Left renal cortex interstitium (tissue), 4 donors: ENCODE measurements around the gene ADARB2. TPM values are rescaled to one million over a fixed set of nuclear protein-coding genes. Genes with fewer than 3 reads are reported as not detected.

ENCODE experiments used
- DNase-seq, 4 donors: peaks; one replicate each; pipeline ENCODE4 v3.0.0-alpha.2; 2013; ENCODE audit warnings: low read depth in 4 of 4, low spot score in 2 of 4, missing footprints in 1 of 4
- polyA plus RNA-seq, 4 donors: library from polyadenylated mRNA; unstranded; fragments of 120-200 nt; gene quantifications; one replicate each; pipeline ENCODE4 v1.2.1, GENCODE V29; 2013; ENCODE audit not compliant: insufficient read length in 4 of 4

Gene ADARB2
- polyA plus RNA-seq, 4 donors: 1.2 to 2.0 (median 1.3) TPM

- no peak for DNase-seq
Observed at GRCh38 chr10:1574719-1575118, 162.6 kb downstream of the ADARB2 start.

- DNase-seq: no peak
Observed at GRCh38 chr10:1573981-1574380, 163.3 kb downstream of the ADARB2 start.

- no peak for DNase-seq
Observed at GRCh38 chr10:1573334-1573969, 163.9 kb downstream of the ADARB2 start.

GRCh38 chr10:1572519-1573333, 164.6 kb downstream of the ADARB2 start:
- DNase-seq: no peak

- DNase-seq: no peak
Observed at GRCh38 chr10:1571587-1572237, 165.6 kb downstream of the ADARB2 start.

- DNase-seq: no peak
Observed at GRCh38 chr10:1570416-1571051, 166.8 kb downstream of the ADARB2 start.

GRCh38 chr10:1569208-1569607, 168.1 kb downstream of the ADARB2 start:
- DNase-seq: no peak

- no peak for DNase-seq
Observed at GRCh38 chr10:1567742-1568495, 169.4 kb downstream of the ADARB2 start.

GRCh38 chr10:1567152-1567551, 170.2 kb downstream of the ADARB2 start:
- DNase-seq: no peak

- DNase-seq: no peak
Observed at GRCh38 chr10:1564791-1565190, 172.5 kb downstream of the ADARB2 start.

- DNase-seq: no peak
Observed at GRCh38 chr10:1563028-1563427, 174.3 kb downstream of the ADARB2 start.

GRCh38 chr10:1561731-1562337, 175.5 kb downstream of the ADARB2 start:
- DNase-seq: no peak

- no peak for DNase-seq
Observed at GRCh38 chr10:1560535-1561192, 176.7 kb downstream of the ADARB2 start.

GRCh38 chr10:1559761-1560160, 177.6 kb downstream of the ADARB2 start:
- DNase-seq: no peak

GRCh38 chr10:1559311-1559710, 178.0 kb downstream of the ADARB2 start:
- DNase-seq: no peak

- DNase-seq: no peak
Observed at GRCh38 chr10:1558906-1559305, 178.4 kb downstream of the ADARB2 start.

GRCh38 chr10:1557081-1557480, 180.2 kb downstream of the ADARB2 start:
- DNase-seq: no peak

- no peak for DNase-seq
Observed at GRCh38 chr10:1556496-1556895, 180.8 kb downstream of the ADARB2 start.

GRCh38 chr10:1553951-1554350, 183.4 kb downstream of the ADARB2 start:
- DNase-seq: no peak
